Renal cortex interstitium (tissue), 11 donors: ENCODE results near the gene TCEAL5. TPM values are rescaled to one million over a fixed set of nuclear protein-coding genes. Genes with fewer than 3 reads are reported as not detected.
"Not testable (repeated sequence)": the region's sequence is repeated elsewhere in the genome, so short reads cannot be mapped to it uniquely, and the experiment has no call there.

Experiments
- DNase-seq, 11 donors: peaks; one replicate each; pipeline ENCODE4 v3.0.0-alpha.2; 2013; ENCODE audit warnings: low read depth in 9 of 11, low spot score in 4 of 11; ENCODE audit errors: extremely low read depth in 1 of 11
- polyA plus RNA-seq, 3 donors: library from polyadenylated mRNA; unstranded; fragments of 120-200 nt; gene quantifications; one replicate each; pipeline ENCODE4 v1.2.1, GENCODE V29; 2013; ENCODE audit not compliant: insufficient read length in 3 of 3

Gene TCEAL5
- polyA plus RNA-seq, 3 donors, result 12.0 to 17.8 (median 14.5) TPM

- DNase-seq, result peak in 1 of 11 donors; percentile 1
Observed at GRCh38 chrX:103253608-103254007, 22.9 kb downstream of the TCEAL5 start.

GRCh38 chrX:103250977-103251376 is 25.6 kb downstream of the TCEAL5 start:
- DNase-seq, result peak in 2 of 11 donors; percentile 19 to 31

- no peak for DNase-seq
Observed at GRCh38 chrX:103249805-103250204, 26.7 kb downstream of the TCEAL5 start.

DNA sequence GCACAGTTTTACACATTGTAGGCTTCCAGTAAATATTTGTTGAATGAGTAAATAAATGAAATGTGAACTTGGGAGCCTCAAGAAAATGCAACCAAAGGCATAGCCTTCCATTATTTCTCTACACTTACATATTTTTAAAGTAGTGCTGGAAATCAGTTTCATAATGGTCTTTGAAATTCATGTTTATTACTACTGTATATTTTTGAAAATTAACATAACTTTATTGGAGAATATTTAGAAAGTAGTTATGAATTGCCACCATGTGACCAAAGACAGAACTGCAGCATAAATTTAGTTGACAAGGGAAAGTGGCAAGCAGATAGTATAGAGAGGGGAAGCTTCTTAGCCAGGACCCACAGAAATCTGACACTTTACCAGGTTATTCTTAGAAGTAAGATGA is 28.0 kb downstream of the TCEAL5 start:
- DNase-seq, result peak in 2 of 11 donors; percentile 2 to 8

- no peak for DNase-seq
Observed at GRCh38 chrX:103240155-103240554, 36.4 kb downstream of the TCEAL5 start.

DNA sequence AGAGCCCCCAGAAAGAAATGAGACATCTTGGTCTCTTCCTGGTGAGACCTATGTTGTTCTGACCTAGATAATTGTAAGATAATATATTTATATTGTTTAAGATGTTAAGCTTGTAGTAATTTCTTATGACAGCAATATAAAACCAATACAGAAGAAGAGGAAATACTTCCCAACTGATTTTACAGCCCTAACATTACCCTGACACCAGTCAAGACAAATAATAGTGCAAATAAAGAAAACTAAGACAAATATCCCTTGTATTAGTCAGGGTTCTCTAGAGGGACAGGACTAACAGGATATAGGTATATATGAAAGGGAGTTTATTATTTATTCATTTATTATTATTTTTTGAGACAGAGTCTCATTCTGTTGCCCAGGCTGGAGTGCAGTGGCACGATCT is 40.3 kb downstream of the TCEAL5 start:
- DNase-seq, result no peak

GRCh38 chrX:103235608-103236007 is 40.9 kb downstream of the TCEAL5 start:
- not testable (repeated sequence) for DNase-seq

- DNase-seq, result no peak
Observed at GRCh38 chrX:103234869-103235268, 41.7 kb downstream of the TCEAL5 start.

GRCh38 chrX:103233263-103233662 is 43.3 kb downstream of the TCEAL5 start:
- DNase-seq, result no peak

- not testable (repeated sequence) for DNase-seq
Observed at GRCh38 chrX:103225918-103226317, 50.6 kb downstream of the TCEAL5 start.

Other genes with a start within 250 kb of the TCEAL5 start
- 10 to 100 TPM; 53.1 to 63.7 (median 57.1) TPM for gene BEX1, start 212.6 kb downstream of the TCEAL5 start, polyA plus RNA-seq
- under 1 TPM in 2 of 3 donors, not detected in 1; 0.11 to 0.19 TPM for gene NXF3, start 183.6 kb downstream of the TCEAL5 start, polyA plus RNA-seq
- gene BEX4, start 61.6 kb downstream of the TCEAL5 start, polyA plus RNA-seq, result 100 to 1,000 TPM; 142 to 182 (median 155) TPM
- gene TCEAL8, start 21.6 kb downstream of the TCEAL5 start, polyA plus RNA-seq, result 100 to 1,000 TPM; 132 to 165 (median 145) TPM
- gene BEX2, start 34.2 kb upstream of the TCEAL5 start, polyA plus RNA-seq, result 10 to 100 TPM; 73.1 to 88.9 (median 78.9) TPM
- gene TCEAL7, start 53.5 kb upstream of the TCEAL5 start, polyA plus RNA-seq, result 10 to 100 TPM; 30.8 to 40.4 (median 37.8) TPM
- 100 to 1,000 TPM; 199 to 240 (median 213) TPM for gene TCEAL9, start 79.8 kb upstream of the TCEAL5 start, polyA plus RNA-seq
- gene BEX3, start 99.8 kb upstream of the TCEAL5 start, polyA plus RNA-seq, result 100 to 1,000 TPM; 475 to 590 (median 586) TPM
- gene RAB40A, start 242.7 kb upstream of the TCEAL5 start, polyA plus RNA-seq, result 1 to 10 TPM; 2.9 to 4.7 (median 3.4) TPM